PC-9 (cell line): Measurements from ENCODE around the gene TAF11L12. TPM values are rescaled to one million over a fixed set of nuclear protein-coding genes. Genes with fewer than 3 reads are reported as not detected.
"Not testable (repeated sequence)": the region's sequence is repeated elsewhere in the genome, so short reads cannot be mapped to it uniquely, and the experiment has no call there.

Experiments
- BruUV-seq: library from RNA; stranded (reverse); fragments of 400-500 nt; replicated peaks from 2 replicates; lab custom pipeline; 2021; lab: Mats Ljungman, UMichigan
- CTCF ChIA-PET: fragments of 300-600 bp; sonication (Branson Sonifier 250); formaldehyde crosslinking; loops from one replicate; lab custom pipeline; 2022; ENCODE audit warnings: antibody characterized with exemption; lab: Charles Lee
- POLR2A ChIA-PET: fragments of 300-600 bp; sonication (Branson Sonifier 250); formaldehyde crosslinking; loops from one replicate; lab custom pipeline; 2022; ENCODE audit warnings: antibody characterized with exemption; ENCODE audit not compliant: unreplicated experiment; lab: Charles Lee
- DNase-seq, 2 experiments: peaks; one replicate each; pipeline versions ENCODE4 v3.0.0 to v3.0.0-alpha.2; 2015 to 2022; ENCODE audit warnings: mixed read lengths in 1 of 2
- H2AFZ ChIP-seq: fragments of 200-600 bp; sonication (generic); 2 replicates; pipeline ENCODE4 v1.8.1; 2017; ENCODE audit warnings: antibody characterized with exemption
- H3F3A ChIP-seq: fragments of 200-600 bp; sonication (generic); 2 replicates; pipeline ENCODE4 v1.8.1; 2017; ENCODE audit warnings: antibody characterized with exemption, mild to moderate bottlenecking, low read depth; ENCODE audit not compliant: insufficient read depth
- H3K27ac ChIP-seq: fragments of 200-600 bp; sonication (generic); 2 replicates; pipeline ENCODE4 v1.6.1; 2016; ENCODE audit warnings: mixed run types
- H3K27me3 ChIP-seq: fragments of 200-600 bp; sonication (generic); 2 replicates; pipeline ENCODE4 v1.6.1; 2016; ENCODE audit warnings: low read depth, mixed run types; ENCODE audit not compliant: insufficient read depth
- H3K36me3 ChIP-seq: fragments of 200-600 bp; sonication (generic); 2 replicates; pipeline ENCODE4 v1.6.1; 2016; ENCODE audit warnings: low read depth, mixed run types
- H3K4me1 ChIP-seq: fragments of 200-600 bp; sonication (generic); replicated peaks from 2 replicates; pipeline ENCODE4 v1.6.1; 2016; ENCODE audit warnings: mixed run types; ENCODE audit not compliant: insufficient read depth
- H3K4me2 ChIP-seq: fragments of 200-600 bp; sonication (generic); 2 replicates; pipeline ENCODE4 v1.6.1; 2017; ENCODE audit warnings: mixed run types
- H3K4me3 ChIP-seq: fragments of 200-600 bp; sonication (generic); 2 replicates; pipeline ENCODE4 v1.6.1; 2016; ENCODE audit warnings: mixed run types
- H3K79me2 ChIP-seq: fragments of 200-600 bp; sonication (generic); 2 replicates; pipeline ENCODE4 v1.6.1; 2017; ENCODE audit warnings: low read depth, mixed run types
- H3K9me2 ChIP-seq: fragments of 200-600 bp; sonication (generic); 2 replicates; pipeline ENCODE4 v1.8.1; 2017; ENCODE audit warnings: mild to moderate bottlenecking; ENCODE audit not compliant: insufficient read depth
- H3K9me3 ChIP-seq: fragments of 200-600 bp; sonication (generic); 2 replicates; pipeline ENCODE4 v1.8.1; 2016; ENCODE audit warnings: low read depth; ENCODE audit not compliant: insufficient read depth
- H4K20me1 ChIP-seq: fragments of 200-600 bp; sonication (generic); 2 replicates; pipeline ENCODE4 v1.8.1; 2017; ENCODE audit not compliant: insufficient read depth
- EZH2 ChIP-seq: fragments of 200-600 bp; sonication (generic); IDR thresholded peaks from 2 replicates; pipeline ENCODE4 v1.8.0; 2017; ENCODE audit warnings: antibody characterized with exemption, low read depth
- intact Hi-C: fragments of 100-400 bp; cut with micrococcal nuclease; formaldehyde crosslinking; loops from one replicate; pipeline ENCODE4 v1.10.0; 2022; ENCODE audit not compliant: unreplicated experiment
- total RNA-seq: library from RNA; stranded (reverse); gene quantifications from 2 replicates; pipeline ENCODE4 v1.2.3, GENCODE V29; 2021
- TF ChIP-seq, protein P1 (sequence below): fragments of 200-600 bp; sonication (generic); conservative IDR thresholded peaks from 2 replicates; pipeline ENCODE4 v1.6.1; 2017; ENCODE audit warnings: mixed run types, antibody characterized with exemption, mild to moderate bottlenecking, moderate library complexity

Gene TAF11L12
- total RNA-seq, 1 experiment from 2014 or later, result not detected

DNA sequence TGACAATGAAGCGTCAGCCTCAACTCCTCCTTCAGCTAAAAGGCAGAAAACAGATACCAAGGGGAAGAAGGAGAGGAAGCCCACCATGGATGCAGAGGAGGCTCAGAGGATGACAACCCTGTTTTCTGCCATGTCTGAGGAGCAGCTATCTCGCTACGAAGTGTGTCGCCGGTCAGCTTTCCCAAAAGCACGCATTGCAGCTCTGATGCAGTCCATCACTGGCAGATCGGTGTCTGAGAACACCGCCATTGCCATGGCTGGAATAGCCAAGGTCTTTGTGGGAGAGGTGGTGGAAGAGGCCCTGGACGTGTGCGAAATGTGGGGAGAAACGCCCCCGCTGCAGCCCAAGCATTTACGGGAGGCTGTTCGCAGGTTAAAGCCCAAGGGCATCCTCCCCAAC, 5.2 kb upstream of the TAF11L12 start:
- H3K4me3 ChIP-seq, result no peak overlapping the region
- H3F3A ChIP-seq, result no peaks in the 10 kb centered on the region
- H3K79me2 ChIP-seq, result no peaks in the 10 kb centered on the region
- no peak for DNase-seq
- POLR2A ChIA-PET, result no interaction called here
- TF ChIP-seq, protein P1, sequence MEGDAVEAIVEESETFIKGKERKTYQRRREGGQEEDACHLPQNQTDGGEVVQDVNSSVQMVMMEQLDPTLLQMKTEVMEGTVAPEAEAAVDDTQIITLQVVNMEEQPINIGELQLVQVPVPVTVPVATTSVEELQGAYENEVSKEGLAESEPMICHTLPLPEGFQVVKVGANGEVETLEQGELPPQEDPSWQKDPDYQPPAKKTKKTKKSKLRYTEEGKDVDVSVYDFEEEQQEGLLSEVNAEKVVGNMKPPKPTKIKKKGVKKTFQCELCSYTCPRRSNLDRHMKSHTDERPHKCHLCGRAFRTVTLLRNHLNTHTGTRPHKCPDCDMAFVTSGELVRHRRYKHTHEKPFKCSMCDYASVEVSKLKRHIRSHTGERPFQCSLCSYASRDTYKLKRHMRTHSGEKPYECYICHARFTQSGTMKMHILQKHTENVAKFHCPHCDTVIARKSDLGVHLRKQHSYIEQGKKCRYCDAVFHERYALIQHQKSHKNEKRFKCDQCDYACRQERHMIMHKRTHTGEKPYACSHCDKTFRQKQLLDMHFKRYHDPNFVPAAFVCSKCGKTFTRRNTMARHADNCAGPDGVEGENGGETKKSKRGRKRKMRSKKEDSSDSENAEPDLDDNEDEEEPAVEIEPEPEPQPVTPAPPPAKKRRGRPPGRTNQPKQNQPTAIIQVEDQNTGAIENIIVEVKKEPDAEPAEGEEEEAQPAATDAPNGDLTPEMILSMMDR, result no peak
- no peak for TF ChIP-seq EZH2
- no peaks in the 10 kb centered on the region for H3K9me2 ChIP-seq
- BruUV-seq, result no TSS peak
- 0 out of 2 replicates have a peak, but pooled peaks cover 4% of the 10 kb centered on the region for H3K9me3 ChIP-seq
- peaks cover 46% of the 10 kb centered on the region for H3K27me3 ChIP-seq
- no peaks in the 10 kb centered on the region for H3K4me1 ChIP-seq
- H3K4me2 ChIP-seq, result no peak overlapping the region
- no peaks in the 10 kb centered on the region for H4K20me1 ChIP-seq
- CTCF ChIA-PET, result no interaction called here
- no peak overlapping the region for H3K27ac ChIP-seq
- no peak overlapping the region for H2AFZ ChIP-seq
- intact Hi-C loops, result no loop called here
- no peaks in the 10 kb centered on the region for H3K36me3 ChIP-seq

DNA sequence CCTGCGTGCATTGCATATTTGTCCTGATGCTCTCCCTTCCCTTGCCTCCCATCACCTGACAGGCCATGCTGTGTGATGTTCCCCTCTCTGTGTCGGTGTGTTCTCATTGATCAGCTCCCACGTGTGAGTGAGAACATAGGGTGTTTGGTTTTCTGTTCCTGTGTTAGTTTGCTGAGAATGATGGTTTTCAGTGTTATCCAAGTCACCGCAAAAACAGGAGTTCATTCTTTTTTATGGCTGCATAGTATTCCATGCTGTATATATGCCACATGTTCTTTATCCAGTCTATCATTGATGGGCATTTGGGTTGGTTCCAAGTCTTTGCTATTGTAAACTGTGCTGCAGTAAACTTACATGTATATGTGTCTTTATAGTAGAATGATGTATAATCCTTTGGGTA, 2.7 kb upstream of the TAF11L12 start:
- H3F3A ChIP-seq, H3K36me3 ChIP-seq, H4K20me1 ChIP-seq, H3K4me2 ChIP-seq, H3K4me1 ChIP-seq, H3K4me3 ChIP-seq, H2AFZ ChIP-seq, intact Hi-C loops, POLR2A ChIA-PET, H3K27ac ChIP-seq, DNase-seq, H3K9me2 ChIP-seq, BruUV-seq, H3K79me2 ChIP-seq, H3K9me3 ChIP-seq, CTCF ChIA-PET: not testable (repeated sequence)
- peaks cover 52% of the 10 kb centered on the region for H3K27me3 ChIP-seq

DNA sequence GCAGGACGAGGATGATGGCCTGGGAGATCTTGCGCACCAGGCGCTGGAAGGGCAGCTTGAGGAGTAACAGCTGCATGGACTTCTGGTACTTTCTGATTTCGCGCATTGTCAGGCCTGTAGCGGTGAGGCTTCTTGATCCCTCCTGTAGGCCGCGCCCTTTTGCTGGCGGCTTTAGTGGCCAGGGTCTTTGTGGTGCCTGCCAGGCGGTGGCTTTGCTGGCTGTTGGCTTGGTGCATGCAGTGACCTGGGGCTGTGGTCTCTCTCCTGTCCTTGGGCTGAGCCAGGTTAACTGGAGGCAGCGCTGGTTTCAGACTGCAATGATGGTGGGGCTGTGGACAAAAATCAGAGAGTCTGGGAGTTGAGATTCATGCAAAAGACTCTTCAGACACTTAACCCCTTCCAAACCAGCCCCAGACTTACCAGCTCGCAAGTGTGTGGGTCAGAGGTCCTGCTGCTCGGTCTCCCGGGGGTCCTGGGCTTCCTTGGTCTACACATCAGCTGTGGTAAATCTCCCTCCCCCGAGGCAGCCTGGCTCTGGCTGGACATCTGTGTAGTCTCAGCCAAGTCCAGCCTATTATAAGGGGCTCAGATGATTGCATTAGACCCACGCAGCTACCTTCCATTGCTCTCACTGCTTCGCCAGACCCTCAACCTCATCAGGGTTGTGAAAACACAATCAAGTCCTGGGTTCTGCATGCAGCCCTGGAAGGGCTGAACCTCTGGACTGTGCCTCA, 4.8 kb downstream of the TAF11L12 start:
- Histone ChIP-seq H3K9me3 (no peaks in the 10 kb centered on the region), H4K20me1 (no peaks in the 10 kb centered on the region), H3K4me2 (no peak overlapping the region), H3K27ac (no peak overlapping the region), H3F3A (no peaks in the 10 kb centered on the region), H3K79me2 (no peaks in the 10 kb centered on the region), H3K4me1 (no peaks in the 10 kb centered on the region), H2AFZ (no peak overlapping the region), H3K9me2 (no peaks in the 10 kb centered on the region), H3K36me3 (no peaks in the 10 kb centered on the region), H3K27me3 (peaks cover 32% of the 10 kb centered on the region), H3K4me3 (no peak overlapping the region)
- POLR2A ChIA-PET, result no interaction called here
- no TSS peak for BruUV-seq
- CTCF ChIA-PET, result no interaction called here
- intact Hi-C loops, result no loop called here
- TF ChIP-seq EZH2, result no peak
- TF ChIP-seq, protein P1, result no peak
- no peak for DNase-seq
